Astrocyte (in vitro differentiated cells and primary cell): ENCODE results near the gene FOXP2. TPM values are rescaled to one million over a fixed set of nuclear protein-coding genes. Genes with fewer than 3 reads are reported as not detected.

Experiments used
- DNase-seq: peaks from one replicate; pipeline ENCODE4 v3.0.0-alpha.2; 2010; ENCODE audit warnings: low read depth
- FAIRE-seq: peaks from 2 replicates; lab custom pipeline; 2011; peaks lifted over from hg19 to GRCh38; lab: Jason Lieb, UNC
- H2AFZ ChIP-seq: 2 replicates; pipeline ENCODE4 v1.6.0; 2012; ENCODE audit warnings: low read depth, low read length, inconsistent platforms
- H3K27ac ChIP-seq: 2 replicates; pipeline ENCODE4 v1.5.1; 2011; ENCODE audit warnings: low read depth, low read length, inconsistent platforms
- H3K27me3 ChIP-seq: 2 replicates; pipeline ENCODE4 v1.6.0; 2011; ENCODE audit warnings: low read length, inconsistent platforms; ENCODE audit not compliant: insufficient read depth
- H3K36me3 ChIP-seq: 2 replicates; pipeline ENCODE4 v1.5.1; 2011; ENCODE audit warnings: low read length, inconsistent platforms; ENCODE audit not compliant: insufficient read depth
- H3K4me1 ChIP-seq: 2 replicates; pipeline ENCODE4 v1.5.1; 2011; ENCODE audit warnings: low read length, inconsistent platforms; ENCODE audit not compliant: insufficient read depth
- H3K4me2 ChIP-seq: 2 replicates; pipeline ENCODE4 v1.6.0; 2012; ENCODE audit warnings: low read length, inconsistent platforms
- H3K4me3 ChIP-seq: 2 replicates; pipeline ENCODE4 v1.5.1; 2011; ENCODE audit warnings: low read depth, mild to moderate bottlenecking, low read length, inconsistent platforms; ENCODE audit not compliant: insufficient read depth
- H3K79me2 ChIP-seq: 2 replicates; pipeline ENCODE4 v1.6.0; 2012; ENCODE audit warnings: mild to moderate bottlenecking, low read length, inconsistent platforms; ENCODE audit not compliant: insufficient read depth
- H3K9ac ChIP-seq: 2 replicates; pipeline ENCODE4 v1.6.0; 2012; ENCODE audit warnings: mild to moderate bottlenecking, low read length, inconsistent platforms
- H3K9me3 ChIP-seq: 2 replicates; pipeline ENCODE4 v1.5.1; 2012; ENCODE audit warnings: low read depth, mild to moderate bottlenecking, low read length, inconsistent platforms; ENCODE audit not compliant: insufficient read depth
- H4K20me1 ChIP-seq: 2 replicates; pipeline ENCODE4 v1.6.0; 2012; ENCODE audit warnings: low read length, inconsistent platforms; ENCODE audit not compliant: insufficient read depth
- H3K27ac Mint-ChIP-seq: one replicate; pipeline ENCODE4 v1.8.0; 2021; ENCODE audit warnings: mild to moderate bottlenecking, mixed read lengths; ENCODE audit not compliant: unreplicated experiment
- H3K27me3 Mint-ChIP-seq: one replicate; pipeline ENCODE4 v1.8.0; 2021; ENCODE audit warnings: low read depth, mixed read lengths; ENCODE audit not compliant: unreplicated experiment
- H3K36me3 Mint-ChIP-seq: one replicate; pipeline ENCODE4 v1.8.0; 2021; ENCODE audit warnings: low read depth, mixed read lengths; ENCODE audit not compliant: unreplicated experiment
- H3K4me1 Mint-ChIP-seq: one replicate; pipeline ENCODE4 v1.8.0; 2021; ENCODE audit warnings: low read depth, mixed read lengths; ENCODE audit not compliant: unreplicated experiment
- H3K4me3 Mint-ChIP-seq: one replicate; pipeline ENCODE4 v1.8.0; 2021; ENCODE audit warnings: mild to moderate bottlenecking, moderate library complexity, mixed read lengths; ENCODE audit not compliant: unreplicated experiment
- H3K9me3 Mint-ChIP-seq: one replicate; pipeline ENCODE4 v1.8.0; 2021; ENCODE audit warnings: mild to moderate bottlenecking, mixed read lengths; ENCODE audit not compliant: unreplicated experiment
- CTCF ChIP-seq: IDR thresholded peaks from 2 replicates; pipeline ENCODE4 v1.5.1; 2011; ENCODE audit warnings: low read depth, mild to moderate bottlenecking, inconsistent platforms, low read length, moderate library complexity; ENCODE audit not compliant: insufficient read depth
- EZH2 ChIP-seq: IDR thresholded peaks from 2 replicates; pipeline ENCODE4 v1.6.1; 2012; ENCODE audit warnings: mild to moderate bottlenecking, low read length, inconsistent platforms; ENCODE audit not compliant: insufficient read depth
- total RNA-seq: library from RNA; stranded (reverse); gene quantifications from 2 replicates; pipeline ENCODE4 v1.2.1, GENCODE V29; 2021

The FOXP2 gene
- total RNA-seq, 1 donor from 2014 or later = 3.4 TPM

- H3K36me3 ChIP-seq = no peaks in the 10 kb centered on the region
- no peaks in the 10 kb centered on the region for H3K9me3 Mint-ChIP-seq
- no peaks in the 10 kb centered on the region for H3K9me3 ChIP-seq
- H3K36me3 Mint-ChIP-seq = no peaks in the 10 kb centered on the region
- H3K4me2 ChIP-seq = no peak overlapping the region
- no peak overlapping the region for H3K9ac ChIP-seq
- H3K27me3 ChIP-seq = no peaks in the 10 kb centered on the region
- H2AFZ ChIP-seq = no peak overlapping the region
- H3K79me2 ChIP-seq = no peaks in the 10 kb centered on the region
- H3K4me3 Mint-ChIP-seq = no peak overlapping the region
- no peak overlapping the region for H3K27ac ChIP-seq
- FAIRE-seq = no peak
- TF ChIP-seq EZH2 = no peak
- no peak for TF ChIP-seq CTCF
- peaks cover 5% of the 10 kb centered on the region for H3K4me1 ChIP-seq
- peaks cover 6% of the 10 kb centered on the region for H3K4me1 Mint-ChIP-seq
- peak; percentile 41 for DNase-seq
- no peak overlapping the region for H3K4me3 ChIP-seq
- no peaks in the 10 kb centered on the region for H4K20me1 ChIP-seq
- H3K27ac Mint-ChIP-seq = peak overlapping the region; percentile 8
- H3K27me3 Mint-ChIP-seq = no peaks in the 10 kb centered on the region
Measured at GRCh38 chr7:114409750-114410149, 4.9 kb upstream of the FOXP2 start.

GRCh38 chr7:114412548-114412947 is 2.1 kb upstream of the FOXP2 start:
- no peak overlapping the region for H3K27ac ChIP-seq
- H3K4me3 Mint-ChIP-seq = no peak overlapping the region

More at GRCh38 chr7:114412548-114412947, 2.1 kb upstream of the FOXP2 start:
- H3K9me3 ChIP-seq = no peaks in the 10 kb centered on the region
- no peaks in the 10 kb centered on the region for H3K9me3 Mint-ChIP-seq
- H3K4me1 Mint-ChIP-seq = peaks cover 10% of the 10 kb centered on the region
- no peak overlapping the region for H3K9ac ChIP-seq
- no peaks in the 10 kb centered on the region for H3K79me2 ChIP-seq
- no peaks in the 10 kb centered on the region for H3K27me3 Mint-ChIP-seq
- H3K4me1 ChIP-seq = peaks cover 8% of the 10 kb centered on the region
- H3K36me3 Mint-ChIP-seq = no peaks in the 10 kb centered on the region
- H3K27me3 ChIP-seq = no peaks in the 10 kb centered on the region
- TF ChIP-seq CTCF = no peak
- TF ChIP-seq EZH2 = no peak
- no peaks in the 10 kb centered on the region for H4K20me1 ChIP-seq
- H3K27ac Mint-ChIP-seq = no peak overlapping the region
- DNase-seq (no peak), FAIRE-seq (no peak)
- no peak overlapping the region for H3K4me2 ChIP-seq
- no peak overlapping the region for H2AFZ ChIP-seq
- no peaks in the 10 kb centered on the region for H3K36me3 ChIP-seq
- H3K4me3 ChIP-seq = no peak overlapping the region
